Measurements from ENCODE around the gene TMEM30B. TPM values are rescaled to one million over a fixed set of nuclear protein-coding genes. Genes with fewer than 3 reads are reported as not detected.

Gene TMEM30B
- 1 to 10 TPM; 4.5 to 10.0 (median 6.7) TPM for total RNA-seq
- long read RNA-seq, result 0 reads

- H3K9me3 ChIP-seq, result no peaks in the 10 kb centered on the region
- intact Hi-C loops (cut with DNase I), result no loop called here
- H3K36me3 ChIP-seq, result no peaks in the 10 kb centered on the region
- ATAC-seq, result peak; percentile 24 to 57 (median 32)
- no peaks in the 10 kb centered on the region for H3K27me3 ChIP-seq
- H3K4me1 ChIP-seq, result peaks cover 0 to 15% (median 6%) of the 10 kb centered on the region in 4 donors
- DNase-seq, result peak; percentile 39 to 72 (median 72)
- H3K27ac ChIP-seq, result peak within 1 kb of the TSS; percentile 77 to 86 (median 84)
- TF ChIP-seq, protein P1, sequence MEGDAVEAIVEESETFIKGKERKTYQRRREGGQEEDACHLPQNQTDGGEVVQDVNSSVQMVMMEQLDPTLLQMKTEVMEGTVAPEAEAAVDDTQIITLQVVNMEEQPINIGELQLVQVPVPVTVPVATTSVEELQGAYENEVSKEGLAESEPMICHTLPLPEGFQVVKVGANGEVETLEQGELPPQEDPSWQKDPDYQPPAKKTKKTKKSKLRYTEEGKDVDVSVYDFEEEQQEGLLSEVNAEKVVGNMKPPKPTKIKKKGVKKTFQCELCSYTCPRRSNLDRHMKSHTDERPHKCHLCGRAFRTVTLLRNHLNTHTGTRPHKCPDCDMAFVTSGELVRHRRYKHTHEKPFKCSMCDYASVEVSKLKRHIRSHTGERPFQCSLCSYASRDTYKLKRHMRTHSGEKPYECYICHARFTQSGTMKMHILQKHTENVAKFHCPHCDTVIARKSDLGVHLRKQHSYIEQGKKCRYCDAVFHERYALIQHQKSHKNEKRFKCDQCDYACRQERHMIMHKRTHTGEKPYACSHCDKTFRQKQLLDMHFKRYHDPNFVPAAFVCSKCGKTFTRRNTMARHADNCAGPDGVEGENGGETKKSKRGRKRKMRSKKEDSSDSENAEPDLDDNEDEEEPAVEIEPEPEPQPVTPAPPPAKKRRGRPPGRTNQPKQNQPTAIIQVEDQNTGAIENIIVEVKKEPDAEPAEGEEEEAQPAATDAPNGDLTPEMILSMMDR (IDR thresholded peaks at IDR 0.05), result no peak
- TF ChIP-seq POLR2A (IDR thresholded peaks at IDR 0.05), result no peak
- peak within 1 kb of the TSS; percentile 52 to 78 (median 69) for H3K4me3 ChIP-seq
- 37% methylated on average over 14 of the region's 43 CpGs for WGBS (ENCODE audit: insufficient coverage, low coverage, low lambda C conversion rate, missing lambda C conversion rate)
These were observed at the start of gene TMEM30B for GRCh38 chr14:61281186-61281947. TSS of gene TMEM30B (minus strand) at chr14:61281338. CDS start at chr14:61281147, 191 bp downstream.

GRCh38 chr14:61330511-61330910 lies 49.4 kb upstream of the TMEM30B start:
- DNase-seq, result no peak
- no peaks in the 10 kb centered on the region for H3K9me3 ChIP-seq
- no peaks in the 10 kb centered on the region for H3K27me3 ChIP-seq
- H3K4me3 ChIP-seq, result no peak overlapping the region
- H3K36me3 ChIP-seq, result no peaks in the 10 kb centered on the region
- H3K4me1 ChIP-seq, result peaks cover 0 to 7% (median 0%) of the 10 kb centered on the region in 4 donors
- intact Hi-C loops (cut with DNase I), result no loop called here
- no peak for ATAC-seq
- TF ChIP-seq POLR2A (IDR thresholded peaks at IDR 0.05), result no peak
- TF ChIP-seq, protein P1 (IDR thresholded peaks at IDR 0.05), result no peak
- H3K27ac ChIP-seq, result no peak overlapping the region
- 64% methylated on average over 1 of the region's 1 CpG for WGBS (ENCODE audit: insufficient coverage, low coverage, low lambda C conversion rate, missing lambda C conversion rate)

DNA sequence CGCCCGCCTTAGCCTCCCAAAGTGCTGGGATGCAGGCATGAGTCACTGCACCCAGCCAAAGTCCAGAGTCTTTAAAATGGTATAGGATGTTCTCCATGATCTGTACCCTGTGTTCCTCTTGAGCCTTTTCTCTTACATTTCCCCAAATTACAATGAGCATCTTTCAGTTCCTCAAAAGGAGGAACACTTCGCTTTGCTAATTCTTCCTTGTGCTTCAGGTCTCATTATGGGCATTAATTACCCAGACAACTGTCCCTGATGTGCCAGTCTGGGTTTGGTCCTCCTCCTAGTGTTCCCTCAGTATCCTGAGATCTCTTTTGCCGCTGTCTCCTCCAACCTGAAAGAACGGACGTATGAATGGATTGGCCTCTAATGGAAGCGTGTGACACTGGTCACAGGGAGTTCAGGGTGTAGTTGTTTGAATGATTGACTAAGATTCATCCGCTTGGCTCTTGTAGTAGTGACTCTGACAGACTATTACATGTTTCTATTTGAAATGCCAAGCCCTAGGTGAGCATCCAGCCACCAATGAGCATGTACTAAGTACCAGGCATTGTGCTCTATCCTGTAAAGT lies 48.4 kb upstream of the TMEM30B start:
- Histone ChIP-seq H3K4me1 (peaks cover 0 to 7% (median 0%) of the 10 kb centered on the region in 4 donors), H3K36me3 (no peaks in the 10 kb centered on the region), H3K27me3 (no peaks in the 10 kb centered on the region), H3K9me3 (no peaks in the 10 kb centered on the region), H3K4me3 (no peak overlapping the region), H3K27ac (peak overlapping the region in 1 of 3 donors; percentile 7)
- no peak for DNase-seq
- 66% methylated on average over 8 of the region's 8 CpGs for WGBS (ENCODE audit: insufficient coverage, low coverage, low lambda C conversion rate, missing lambda C conversion rate)
- ATAC-seq, result peak in 3 of 4 donors; percentile 27 to 50 (median 37)
- intact Hi-C loops (cut with DNase I), result no loop called here
- TF ChIP-seq, protein P1 (IDR thresholded peaks at IDR 0.05), result no peak
- TF ChIP-seq POLR2A (IDR thresholded peaks at IDR 0.05), result no peak

- Histone ChIP-seq H3K27me3 (no peaks in the 10 kb centered on the region), H3K4me3 (no peak overlapping the region), H3K4me1 (peaks cover 0 to 7% (median 0%) of the 10 kb centered on the region in 4 donors), H3K27ac (no peak overlapping the region), H3K9me3 (no peaks in the 10 kb centered on the region), H3K36me3 (no peaks in the 10 kb centered on the region)
- TF ChIP-seq, protein P1 (IDR thresholded peaks at IDR 0.05), result no peak
- TF ChIP-seq POLR2A (IDR thresholded peaks at IDR 0.05), result no peak
- WGBS (ENCODE audit: insufficient coverage, low coverage, low lambda C conversion rate, missing lambda C conversion rate), result 60% methylated on average over 4 of the region's 4 CpGs
- no peak for DNase-seq
- intact Hi-C loops (cut with DNase I), result no loop called here
- ATAC-seq, result peak; percentile 31 to 52 (median 40)
These were observed 47.6 kb upstream of the TMEM30B start for GRCh38 chr14:61328626-61329262.

Data from right lobe of liver (tissue), 6 donors.